IMR-90 (cell line): ENCODE measurements around the gene SKAP1. TPM values are rescaled to one million over a fixed set of nuclear protein-coding genes. Genes with fewer than 3 reads are reported as not detected.
"Not testable (repeated sequence)": the region's sequence is repeated elsewhere in the genome, so short reads cannot be mapped to it uniquely, and the experiment has no call there.

Experiments
- ATAC-seq: fragments of 200-7000 bp; cut with Tn5 transposase; 2 replicates; pipeline ENCODE4 v1.9.1; 2020; ENCODE audit warnings: low read depth, mild to moderate bottlenecking, moderate library complexity
- BruUV-seq: library from RNA; stranded (reverse); fragments of 400-500 nt; replicated peaks from 2 replicates; lab custom pipeline; 2021; lab: Mats Ljungman, UMichigan
- CTCF ChIA-PET: fragments of 300-600 bp; formaldehyde crosslinking; extraction: SDS; loops from one replicate; lab custom pipeline; 2021; ENCODE audit warnings: antibody characterized with exemption; lab: Yijun Ruan, JAX
- POLR2A ChIA-PET: fragments of 300-600 bp; sonication (Branson Sonifier 250); formaldehyde crosslinking; loops from one replicate; lab custom pipeline; 2022; ENCODE audit warnings: antibody characterized with exemption; ENCODE audit not compliant: unreplicated experiment; lab: Charles Lee
- DNase-seq: peaks from one replicate; pipeline ENCODE4 v3.0.0; 2013
- H2AFZ ChIP-seq: replicated peaks from 2 replicates; pipeline ENCODE3; 2013; ENCODE audit warnings: low read length, mild to moderate bottlenecking; ENCODE audit not compliant: poor library complexity
- H2AK5ac ChIP-seq: 2 replicates; pipeline ENCODE4 v1.6.1; 2013; ENCODE audit warnings: low read depth, low read length, inconsistent platforms
- H2AK9ac ChIP-seq: replicated peaks from 2 replicates; pipeline ENCODE3; 2013; ENCODE audit warnings: mild to moderate bottlenecking, low read depth, low read length, moderate library complexity; ENCODE audit not compliant: poor library complexity
- H2BK120ac ChIP-seq: 2 replicates; pipeline ENCODE4 v1.6.1; 2013; ENCODE audit warnings: low read depth, low read length, inconsistent platforms
- H2BK15ac ChIP-seq: 3 replicates; pipeline ENCODE4 v1.6.1; 2013; ENCODE audit warnings: low read depth, low read length, inconsistent platforms
- H2BK20ac ChIP-seq: 2 replicates; pipeline ENCODE4 v1.6.1; 2013; ENCODE audit warnings: low read depth, mild to moderate bottlenecking, inconsistent platforms, low read length, moderate library complexity
- H2BK5ac ChIP-seq: 2 replicates; pipeline ENCODE4 v1.6.1; 2013; ENCODE audit warnings: mild to moderate bottlenecking, low read depth, low read length, inconsistent platforms; ENCODE audit not compliant: poor library complexity, severe bottlenecking
- H3K14ac ChIP-seq: replicated peaks from 2 replicates; pipeline ENCODE4 v1.6.1; 2013; ENCODE audit warnings: low read depth, low read length, inconsistent platforms
- H3K18ac ChIP-seq: 2 replicates; pipeline ENCODE4 v1.6.1; 2013; ENCODE audit warnings: low read depth, low read length, control low read depth
- H3K23ac ChIP-seq: 2 replicates; pipeline ENCODE4 v1.6.1; 2013; ENCODE audit warnings: low read depth, low read length, inconsistent platforms
- H3K27ac ChIP-seq: 2 replicates; pipeline ENCODE4 v1.5.1; 2013; ENCODE audit warnings: mild to moderate bottlenecking, control low read depth, low read length; ENCODE audit not compliant: insufficient read depth
- H3K27me3 ChIP-seq: 2 replicates; pipeline ENCODE4 v1.6.1; 2013; ENCODE audit warnings: low read length; ENCODE audit not compliant: control insufficient read depth, insufficient read depth
- H3K36me3 ChIP-seq: 2 replicates; pipeline ENCODE4 v1.6.1; 2013; ENCODE audit warnings: low read length, mixed read lengths; ENCODE audit not compliant: control insufficient read depth, insufficient read depth
- H3K4ac ChIP-seq: 2 replicates; pipeline ENCODE4 v1.6.1; 2013; ENCODE audit warnings: low read depth, low read length, inconsistent platforms
- H3K4me1 ChIP-seq: 2 replicates; pipeline ENCODE4 v1.6.1; 2013; ENCODE audit warnings: low read length, mixed read lengths; ENCODE audit not compliant: control insufficient read depth, insufficient read depth
- H3K4me2 ChIP-seq: 2 replicates; pipeline ENCODE4 v1.6.1; 2013; ENCODE audit warnings: low read depth, mild to moderate bottlenecking, control low read depth, low read length, moderate library complexity
- H3K4me3 ChIP-seq: 2 replicates; pipeline ENCODE4 v1.5.1; 2013; ENCODE audit warnings: low read depth, mild to moderate bottlenecking, control low read depth, low read length, moderate library complexity; ENCODE audit not compliant: insufficient read depth
- H3K56ac ChIP-seq: 2 replicates; pipeline ENCODE4 v1.6.1; 2013; ENCODE audit warnings: low read length, inconsistent platforms; ENCODE audit not compliant: insufficient read depth; ENCODE audit errors: extremely low read depth
- H3K79me1 ChIP-seq, 2 experiments: 2 replicates each; pipeline ENCODE4 v1.6.1; 2013; ENCODE audit warnings: low read length in 2 of 2, inconsistent platforms in 1 of 2, low read depth in 1 of 2
- H3K9ac ChIP-seq: 2 replicates; pipeline ENCODE4 v1.6.1; 2013; ENCODE audit warnings: low read depth, low read length, control low read depth
- H3K9me1 ChIP-seq: 2 replicates; pipeline ENCODE4 v1.6.1; 2013; ENCODE audit warnings: low read length, inconsistent platforms; ENCODE audit not compliant: insufficient read depth
- H3K9me3 ChIP-seq: 2 replicates; pipeline ENCODE4 v1.6.1; 2013; ENCODE audit warnings: low read length; ENCODE audit not compliant: control insufficient read depth, insufficient read depth
- H4K20me1 ChIP-seq: 2 replicates; pipeline ENCODE4 v1.6.1; 2013; ENCODE audit warnings: low read length, inconsistent platforms; ENCODE audit not compliant: insufficient read depth
- H4K5ac ChIP-seq: 2 replicates; pipeline ENCODE4 v1.6.1; 2013; ENCODE audit warnings: mild to moderate bottlenecking, low read depth, low read length, control low read depth
- H4K8ac ChIP-seq, 2 experiments: 2 replicates each; pipeline ENCODE4 v1.6.1; 2013; ENCODE audit warnings: low read depth in 2 of 2, low read length in 2 of 2, control low read depth in 1 of 2, inconsistent platforms in 1 of 2
- H4K91ac ChIP-seq: 2 replicates; pipeline ENCODE4 v1.6.1; 2013; ENCODE audit warnings: low read depth, low read length, inconsistent platforms; ENCODE audit not compliant: insufficient read depth
- FOS ChIP-seq: fragments of 150-350 bp; IDR thresholded peaks from 2 replicates; pipeline ENCODE4 v1.6.1; 2016; ENCODE audit warnings: low read depth, low read length
- RAD21 ChIP-seq: IDR thresholded peaks from 2 replicates; pipeline ENCODE4 v1.6.1; 2012; ENCODE audit warnings: low read length, improper control_type of control experiment
- WGBS, 2 experiments: methylation state at CpG; one replicate each; pipeline versions ENCODE4 v1.1.5 to v1.1.7; 2013; ENCODE audit warnings: missing lambda C conversion rate in 2 of 2; ENCODE audit not compliant: insufficient read length in 1 of 2; ENCODE audit errors: extremely low coverage in 2 of 2; 5-methylcytosine and 5-hydroxymethylcytosine counted together
- dilution Hi-C: fragments of 300-500 bp; cut with HindIII; formaldehyde crosslinking; loops from one replicate; pipeline ENCODE4 v1.14.3; 2018; ENCODE audit warnings: low sequenced_read_pairs; ENCODE audit not compliant: unreplicated experiment
- in situ Hi-C: fragments of 300-500 bp; cut with MboI; formaldehyde crosslinking; loops from 3 replicates; pipeline ENCODE4 v1.14.3; 2019; ENCODE audit warnings: low sequenced_read_pairs, inconsistent platforms, mixed read lengths
- intact Hi-C: fragments of 100-400 bp; cut with micrococcal nuclease; formaldehyde crosslinking; loops from 2 replicates; pipeline ENCODE4 v1.10.0; 2022
- polyA plus RNA-seq, 3 experiments: library from polyadenylated mRNA; depleted of rRNA; stranded (reverse); fragments of >200 nt; gene quantifications; 2 replicates each; pipeline ENCODE4 v1.2.3, GENCODE V29; 2012; ENCODE audit warnings: low replicate concordance in 1 of 3
- total RNA-seq: library from RNA; depleted of rRNA; stranded (reverse); fragments of >200 nt; gene quantifications from 2 replicates; pipeline ENCODE4 v1.2.3, GENCODE V29; 2012

SKAP1 gene
- total and polyA plus RNA-seq, 2 of the 4 experiments (the other 2 are of a cell fraction): not detected

GRCh38 chr17:48451489-48451888 lies 21.5 kb upstream of the SKAP1 start:
- H3K14ac ChIP-seq: no peak overlapping the region
- no peak overlapping the region for H4K8ac ChIP-seq
- no peaks in the 10 kb centered on the region for H3K4me1 ChIP-seq
- no peak overlapping the region for H2BK15ac ChIP-seq
- in situ Hi-C loops: no loop called here
- TF ChIP-seq RAD21: no peak
- TF ChIP-seq FOS: no peak
- H3K4ac ChIP-seq: no peak overlapping the region
- H3K23ac ChIP-seq: no peak overlapping the region
- H2BK5ac ChIP-seq: no peak overlapping the region
- H2BK120ac ChIP-seq: no peak overlapping the region
- no peak overlapping the region for H3K56ac ChIP-seq
- H3K9me3 ChIP-seq: peaks cover 12% of the 10 kb centered on the region
- ATAC-seq: no peak
- H3K18ac ChIP-seq: no peak overlapping the region
- no peaks in the 10 kb centered on the region for H3K9me1 ChIP-seq
- H4K5ac ChIP-seq: no peak overlapping the region
- no peaks in the 10 kb centered on the region for H3K36me3 ChIP-seq
- no peaks in the 10 kb centered on the region for H4K20me1 ChIP-seq
- H3K4me3 ChIP-seq: no peak overlapping the region
- H2AFZ ChIP-seq: no peak overlapping the region
- no TSS peak for BruUV-seq
- POLR2A ChIA-PET: no interaction called here
- H2AK5ac ChIP-seq: no peak overlapping the region
- dilution Hi-C loops: no loop called here
- H3K27me3 ChIP-seq: peaks cover 67% of the 10 kb centered on the region
- CTCF ChIA-PET: interaction anchor here (0.7 kb wide), 1 partner anchor 440 kb away, joined by 5 read pairs; no protein-coding TSS in a partner anchor
- no peak overlapping the region for H3K27ac ChIP-seq
- no peak overlapping the region for H2AK9ac ChIP-seq
- H3K9ac ChIP-seq: no peak overlapping the region
- intact Hi-C loops: no loop called here
- no peak for DNase-seq
- no CpG with 5 or more reads among the region's 2 CpGs for WGBS, 2 experiments
- H4K91ac ChIP-seq: no peak overlapping the region
- no peaks in the 10 kb centered on the region for H3K79me1 ChIP-seq
- no peak overlapping the region for H2BK20ac ChIP-seq
- H3K4me2 ChIP-seq: no peak overlapping the region

GRCh38 chr17:48449335-48449734 lies 19.3 kb upstream of the SKAP1 start:
- H3K27ac ChIP-seq, DNase-seq, H4K20me1 ChIP-seq, H3K23ac ChIP-seq, H2AFZ ChIP-seq, H4K8ac ChIP-seq, in situ Hi-C loops, H3K9me3 ChIP-seq, H2BK120ac ChIP-seq, H3K4me2 ChIP-seq, BruUV-seq, H3K18ac ChIP-seq, H2BK15ac ChIP-seq, H2BK5ac ChIP-seq, H4K5ac ChIP-seq, H2AK9ac ChIP-seq, H3K14ac ChIP-seq, dilution Hi-C loops, CTCF ChIA-PET, H3K9ac ChIP-seq, intact Hi-C loops, H4K91ac ChIP-seq, H3K36me3 ChIP-seq, H3K4me3 ChIP-seq, H3K4me1 ChIP-seq, H3K9me1 ChIP-seq, H3K56ac ChIP-seq, H3K79me1 ChIP-seq, ATAC-seq, H2AK5ac ChIP-seq, POLR2A ChIA-PET, H2BK20ac ChIP-seq, H3K4ac ChIP-seq: not testable (repeated sequence)
- H3K27me3 ChIP-seq: peaks cover 64% of the 10 kb centered on the region
- WGBS, 2 experiments: no CpG with 5 or more reads among the region's 3 CpGs
